GM18870 (cell line): ENCODE measurements around the gene DGAT2.

Experiments used
- ATAC-seq: cut with Tn5 transposase; IDR thresholded peaks from one replicate; pipeline ENCODE4 v1.9.1; 2021; ENCODE audit warnings: moderate library complexity; ENCODE audit not compliant: unreplicated experiment

Gene DGAT2

DNA sequence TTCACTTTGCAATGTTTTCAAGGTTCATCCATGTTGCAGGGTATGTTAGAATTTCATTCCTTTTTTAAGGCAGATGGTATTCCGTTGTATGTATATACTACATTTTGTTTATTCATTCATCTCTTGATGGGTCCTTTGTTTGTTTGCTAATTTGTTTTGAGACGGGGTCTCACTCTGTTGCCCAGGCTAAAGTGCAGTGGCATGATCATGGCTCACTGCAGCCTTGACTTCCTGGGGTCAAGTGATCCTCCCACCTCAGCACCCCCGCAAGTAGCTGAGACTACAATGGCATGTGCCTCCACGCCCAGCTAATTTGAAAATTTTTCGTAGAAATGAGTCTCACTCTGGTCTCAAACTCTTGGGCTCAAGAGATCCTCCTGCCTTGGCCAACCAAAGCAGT is 52.6 kb downstream of the DGAT2 start:
- ATAC-seq, result no peak

DNA sequence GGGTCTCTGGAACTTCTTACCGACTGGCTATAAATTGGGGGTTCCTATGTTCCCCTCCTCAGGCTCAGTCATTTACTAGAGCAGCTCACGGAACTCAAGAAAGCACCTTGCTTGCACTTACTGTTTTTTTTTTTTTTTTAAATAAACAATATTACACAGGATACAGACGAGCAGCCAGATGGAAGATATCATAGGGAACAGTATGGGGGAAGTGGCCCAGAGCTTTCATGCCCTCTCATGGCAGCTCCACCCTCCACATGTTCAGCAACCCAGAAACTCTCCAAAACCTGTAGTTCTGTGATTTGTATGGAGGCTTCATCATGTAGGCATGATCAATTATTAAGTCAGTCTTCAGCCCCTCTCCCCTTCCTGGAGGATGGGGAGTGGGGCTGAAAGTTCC is 54.0 kb downstream of the DGAT2 start:
- ATAC-seq, result no peak

- no peak for ATAC-seq
Measured at GRCh38 chr11:75823415-75823814, 54.8 kb downstream of the DGAT2 start.

DNA sequence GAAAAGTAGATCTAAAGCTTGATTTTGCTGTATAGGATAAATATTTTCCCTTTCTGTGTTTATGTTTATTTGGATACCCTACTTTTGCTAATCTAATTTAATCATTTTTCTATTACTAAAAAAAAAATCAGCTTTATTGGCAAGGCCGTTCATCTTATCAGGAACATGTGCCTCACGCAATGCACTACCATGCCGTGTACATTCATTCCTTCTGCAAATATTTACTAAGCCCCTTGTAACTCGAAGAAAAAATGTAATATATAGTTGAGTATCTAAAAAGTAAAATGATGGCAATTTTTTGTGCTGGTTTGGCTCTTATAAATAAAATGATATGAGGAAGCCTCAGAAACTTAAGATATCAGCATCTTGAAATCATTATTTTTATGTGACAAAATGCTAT is 55.4 kb downstream of the DGAT2 start:
- peak; percentile 1 for ATAC-seq

DNA sequence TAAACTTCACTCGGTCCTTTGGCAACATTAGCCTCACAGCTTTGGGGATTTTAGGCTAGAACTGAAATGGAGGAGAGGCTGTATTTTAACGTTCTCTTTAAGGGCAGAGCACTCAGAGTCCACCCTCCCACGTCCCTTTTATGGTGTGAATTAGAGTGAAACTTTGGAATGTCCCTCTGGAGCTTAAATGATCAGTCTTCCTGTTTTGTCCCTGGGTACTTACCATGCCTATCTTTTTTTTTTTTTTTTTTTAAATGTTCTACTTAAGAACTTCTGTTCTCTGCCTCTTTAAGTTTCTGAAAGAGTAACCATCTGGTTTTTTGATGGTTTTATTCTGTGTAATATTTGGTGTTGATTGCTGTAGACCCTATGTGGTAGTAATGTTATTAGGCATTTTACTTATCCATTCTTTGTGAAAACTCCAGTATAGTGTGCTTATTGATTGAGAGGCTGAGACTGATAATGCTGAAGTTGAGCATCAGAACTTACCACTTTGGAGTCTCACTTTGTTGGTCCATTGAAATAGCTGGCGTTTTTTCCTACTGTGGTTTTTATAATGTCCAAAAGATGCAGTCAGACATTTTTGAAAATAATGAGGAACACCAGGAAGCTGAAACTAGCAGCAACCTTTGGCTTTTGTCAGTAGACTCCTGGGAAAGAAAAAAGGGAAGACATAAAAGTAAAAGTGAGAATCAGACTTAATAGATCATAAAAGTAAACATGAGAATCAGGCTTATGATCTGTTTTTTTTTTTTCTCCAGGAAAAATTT is 58.1 kb downstream of the DGAT2 start:
- ATAC-seq, result no peak

DNA sequence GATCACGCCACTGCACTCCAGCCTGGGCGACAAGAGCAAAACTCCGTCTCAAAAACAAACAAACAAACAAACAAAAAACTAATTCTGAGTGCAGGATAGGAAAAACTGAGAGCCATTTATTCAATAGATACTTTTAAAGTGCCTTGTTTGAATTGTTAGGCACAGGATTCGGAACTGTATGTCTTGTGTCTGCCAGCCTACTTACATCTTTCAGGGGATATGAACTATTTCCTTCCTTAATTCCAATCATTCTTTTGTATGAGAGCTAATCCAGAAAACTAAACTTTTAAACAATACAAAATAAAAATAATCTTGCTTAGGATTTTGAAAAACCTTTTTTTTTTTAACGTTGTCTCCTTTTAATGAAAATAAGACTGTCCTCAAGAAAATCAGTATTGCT is 59.0 kb downstream of the DGAT2 start:
- ATAC-seq, result no peak

GRCh38 chr11:75831915-75832502 is 63.4 kb downstream of the DGAT2 start:
- ATAC-seq, result no peak

DNA sequence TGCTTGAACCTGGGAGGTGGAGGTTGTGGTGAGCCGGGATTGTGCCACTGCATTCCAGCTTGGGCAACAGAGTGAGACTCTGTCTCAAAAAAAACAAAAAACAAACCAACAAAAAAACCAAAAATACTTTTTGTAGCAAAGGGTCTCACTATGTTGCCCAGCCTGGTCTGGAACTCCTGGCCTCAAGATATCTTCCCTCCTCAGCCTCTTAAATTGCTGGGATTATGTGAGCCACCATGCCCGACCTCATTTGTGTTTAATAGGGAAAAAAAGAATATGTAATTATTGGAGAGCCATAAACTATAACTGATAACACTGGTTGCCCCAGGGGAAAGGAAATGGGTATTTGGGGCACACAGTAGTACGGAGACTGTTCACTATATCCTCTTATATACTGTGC is 66.2 kb downstream of the DGAT2 start:
- no peak for ATAC-seq

DNA sequence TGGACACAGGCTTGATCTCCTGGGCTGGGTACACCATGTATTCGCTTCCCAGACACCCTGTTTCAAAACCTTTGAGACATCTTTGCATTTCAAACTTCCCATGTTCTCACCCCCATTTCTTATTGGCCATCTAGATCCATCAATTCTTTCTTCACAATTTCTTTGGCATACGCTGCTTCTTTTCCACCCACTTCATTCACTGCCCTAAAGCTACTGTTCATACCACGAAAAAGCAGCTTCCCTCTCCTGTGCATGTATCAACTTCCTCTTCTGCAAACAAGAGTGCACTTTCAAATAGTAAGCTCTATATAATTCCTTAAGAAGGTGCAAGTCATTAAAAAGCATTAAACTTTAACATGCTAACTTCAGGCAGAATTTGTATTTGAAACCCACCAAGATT is 67.8 kb downstream of the DGAT2 start:
- ATAC-seq, result no peak

DNA sequence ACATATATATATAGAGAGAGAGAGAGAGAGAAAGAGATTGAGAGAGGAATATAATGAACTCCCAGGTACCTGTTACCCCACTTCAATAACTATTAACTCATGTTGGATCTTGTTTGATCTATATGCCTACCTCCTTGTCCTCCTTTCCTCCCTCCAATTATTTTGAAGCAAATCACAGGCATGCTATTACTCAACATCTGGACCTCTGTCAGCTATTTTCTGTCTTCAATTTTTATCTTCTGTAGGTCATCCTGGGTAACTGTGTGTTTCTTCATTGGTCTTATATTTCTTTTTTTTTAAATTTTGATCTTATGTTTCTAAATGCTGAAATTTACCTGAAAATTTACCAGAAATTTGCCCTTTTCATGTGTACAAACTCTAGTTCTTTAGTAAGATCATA is 71.3 kb downstream of the DGAT2 start:
- no peak for ATAC-seq

DNA sequence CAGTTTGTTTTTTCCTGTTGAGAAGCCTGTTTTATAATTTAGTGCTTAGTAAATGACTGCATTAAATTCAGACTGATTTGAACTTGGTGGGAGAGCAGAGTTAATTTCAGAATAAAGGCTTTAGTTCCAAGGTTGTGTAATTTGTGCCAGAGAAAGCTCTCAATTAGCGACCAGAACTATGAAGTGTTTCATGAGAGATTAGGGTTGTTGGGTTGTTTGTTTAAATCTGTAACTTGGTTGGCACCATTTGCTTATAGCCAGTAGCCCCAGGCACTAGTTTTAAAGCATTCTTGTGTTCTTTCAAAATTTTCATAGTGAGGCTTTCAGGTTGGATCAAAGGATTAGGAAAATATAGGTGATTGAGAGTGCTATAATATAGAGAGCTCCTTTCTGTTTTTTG is 71.9 kb downstream of the DGAT2 start:
- ATAC-seq, result no peak

- ATAC-seq, result no peak
Measured at GRCh38 chr11:75841739-75842138, 73.2 kb downstream of the DGAT2 start.

- no peak for ATAC-seq
Measured at GRCh38 chr11:75845324-75845723, 76.7 kb downstream of the DGAT2 start.

- no peak for ATAC-seq
Measured at GRCh38 chr11:75849894-75850293, 81.3 kb downstream of the DGAT2 start.

DNA sequence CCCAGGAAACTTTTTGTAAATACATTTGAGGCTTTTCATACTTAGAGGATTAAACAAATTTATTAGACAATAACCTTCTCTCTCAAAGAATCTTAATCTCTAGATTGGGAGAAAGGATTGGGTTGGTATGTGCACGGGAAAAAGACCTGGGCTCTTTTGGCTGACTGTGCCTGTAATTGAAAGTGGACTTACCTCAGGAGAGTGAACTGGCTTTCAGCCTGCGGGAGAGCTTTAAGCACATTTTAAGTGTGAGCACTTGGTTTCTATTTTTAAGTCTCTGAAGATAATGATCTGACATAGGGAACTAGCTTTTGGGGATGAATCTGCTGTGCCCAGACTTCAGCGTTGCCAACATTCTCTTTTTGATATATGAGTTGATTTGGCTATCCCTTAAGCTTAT is 82.2 kb downstream of the DGAT2 start:
- no peak for ATAC-seq
